NCI-H460 (cell line): Measurements from ENCODE around the gene TCF7L1. TPM values are rescaled to one million over a fixed set of nuclear protein-coding genes. Genes with fewer than 3 reads are reported as not detected.
A peak's percentile ranks its signal among the peaks of the same experiment; 100 is the strongest.
"Not testable (repeated sequence)": the region's sequence is repeated elsewhere in the genome, so short reads cannot be mapped to it uniquely, and the experiment has no call there.

Source experiments
- DNase-seq: peaks from one replicate; pipeline ENCODE4 v3.0.0-alpha.2; 2016; ENCODE audit warnings: low read depth; ENCODE audit errors: extremely low read depth
- total RNA-seq: library from RNA; depleted of rRNA; stranded (reverse); fragments of >200 nt; shearing (Covaris generic); gene quantifications from 2 replicates; pipeline ENCODE4 v1.2.3, GENCODE V29; 2014

TCF7L1 gene
- total RNA-seq, 1 experiment from 2014 or later: 0.12 TPM

- peak; percentile 21 for DNase-seq
Observed at GRCh38 chr2:85312404-85312803, 179.2 kb downstream of the TCF7L1 start.

- DNase-seq: no peak
Observed at GRCh38 chr2:85314884-85315242, 181.7 kb downstream of the TCF7L1 start.

DNA sequence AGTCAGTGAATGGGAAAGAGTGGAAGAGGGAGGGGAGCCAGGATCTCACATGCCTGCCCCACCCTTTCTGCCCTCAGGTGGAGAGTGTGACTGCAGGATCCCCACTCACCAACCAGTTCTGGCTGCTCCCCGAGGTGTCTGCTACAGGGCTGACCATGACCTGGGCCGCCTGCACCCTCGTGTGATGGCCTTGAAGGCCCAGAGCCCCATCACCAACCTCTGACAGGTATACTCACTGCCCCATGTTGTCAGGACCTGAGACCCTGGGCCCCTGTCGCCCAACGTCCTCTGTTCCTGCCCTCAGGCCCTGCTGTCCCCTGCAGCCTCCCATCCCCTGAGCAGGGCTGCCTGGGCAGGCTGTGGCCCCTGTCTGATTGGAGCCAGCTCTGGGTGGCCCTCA is 182.7 kb downstream of the TCF7L1 start:
- not testable (repeated sequence) for DNase-seq

DNA sequence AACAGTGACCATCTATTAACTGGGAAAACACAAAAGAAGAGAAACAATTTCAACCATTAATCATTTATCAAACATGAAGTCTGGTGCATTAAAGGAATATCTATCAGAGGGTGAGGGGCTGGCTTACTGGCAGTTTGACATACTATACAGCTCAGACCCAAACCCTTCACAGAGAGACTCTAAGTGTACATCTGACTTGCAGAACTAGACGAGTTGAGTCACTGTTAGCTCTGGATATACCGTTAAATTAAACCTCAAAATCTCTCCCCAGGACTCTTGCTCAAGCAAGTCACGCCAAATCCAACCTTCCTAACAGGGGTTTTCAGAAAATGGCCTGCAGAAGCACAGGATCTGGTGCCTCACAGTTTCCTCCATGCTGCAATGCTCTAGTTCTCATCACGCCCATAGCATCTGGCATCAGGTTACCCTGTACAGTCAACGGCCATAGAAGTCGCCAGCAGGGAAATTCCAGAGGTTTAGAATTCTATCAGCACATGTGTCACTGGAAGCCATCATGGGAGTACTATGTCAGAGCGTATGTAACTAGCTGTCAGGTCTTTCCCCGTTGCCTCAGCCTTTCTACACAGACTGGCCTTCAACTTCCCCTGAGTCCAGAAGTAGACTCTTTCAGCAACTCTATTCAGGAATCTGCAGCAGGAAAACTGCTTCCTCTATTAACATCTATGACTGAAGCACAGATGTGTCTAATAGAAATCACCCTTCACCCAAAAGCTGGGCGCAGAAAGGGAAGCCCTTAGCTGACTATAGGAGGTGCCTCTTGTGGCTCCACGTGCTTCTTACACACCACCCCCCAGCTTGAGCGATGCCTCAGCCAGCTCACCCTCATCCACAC is 185.3 kb downstream of the TCF7L1 start:
- no peak for DNase-seq

- DNase-seq: no peak
Observed at GRCh38 chr2:85319796-85320195, 186.6 kb downstream of the TCF7L1 start.

- no peak for DNase-seq
Observed at GRCh38 chr2:85323351-85323987, 190.3 kb downstream of the TCF7L1 start.

DNA sequence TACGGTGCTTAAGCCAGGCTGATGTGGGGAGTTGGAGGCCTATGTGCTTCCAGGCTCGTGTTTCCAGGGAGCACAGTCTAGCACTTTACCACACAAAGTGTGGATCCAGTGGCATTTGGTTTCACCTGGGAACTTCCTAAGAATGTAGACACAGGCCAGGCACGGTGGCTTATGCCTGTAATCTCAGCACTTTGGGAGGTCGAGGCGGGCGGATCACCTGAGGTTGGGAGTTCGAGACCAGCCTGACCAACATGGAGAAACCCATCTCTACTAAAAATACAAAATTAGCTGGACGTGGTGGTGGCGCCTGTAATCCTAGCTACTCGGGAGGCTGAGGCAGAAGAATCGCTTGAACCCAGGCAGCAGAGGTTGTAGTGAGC is 190.8 kb downstream of the TCF7L1 start:
- DNase-seq: not testable (repeated sequence)

GRCh38 chr2:85324639-85325465 is 191.7 kb downstream of the TCF7L1 start:
- DNase-seq: no peak

DNA sequence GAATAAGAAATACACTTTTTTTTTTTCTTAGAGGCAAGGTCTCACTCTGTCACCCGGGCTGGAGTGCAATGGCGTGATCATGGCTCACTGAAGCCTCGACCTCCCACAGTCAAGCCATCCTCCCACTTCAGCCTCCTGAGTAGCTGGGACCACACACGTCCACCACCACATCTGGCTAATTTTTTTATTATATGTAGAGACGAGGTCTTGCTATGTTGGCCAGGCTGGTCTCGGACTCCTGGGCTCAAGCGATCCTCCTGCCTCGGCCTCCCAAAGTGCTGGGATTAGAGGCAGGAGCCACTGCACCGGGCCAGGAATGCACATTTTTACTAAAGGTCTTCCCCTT is 192.2 kb downstream of the TCF7L1 start:
- no peak for DNase-seq

DNA sequence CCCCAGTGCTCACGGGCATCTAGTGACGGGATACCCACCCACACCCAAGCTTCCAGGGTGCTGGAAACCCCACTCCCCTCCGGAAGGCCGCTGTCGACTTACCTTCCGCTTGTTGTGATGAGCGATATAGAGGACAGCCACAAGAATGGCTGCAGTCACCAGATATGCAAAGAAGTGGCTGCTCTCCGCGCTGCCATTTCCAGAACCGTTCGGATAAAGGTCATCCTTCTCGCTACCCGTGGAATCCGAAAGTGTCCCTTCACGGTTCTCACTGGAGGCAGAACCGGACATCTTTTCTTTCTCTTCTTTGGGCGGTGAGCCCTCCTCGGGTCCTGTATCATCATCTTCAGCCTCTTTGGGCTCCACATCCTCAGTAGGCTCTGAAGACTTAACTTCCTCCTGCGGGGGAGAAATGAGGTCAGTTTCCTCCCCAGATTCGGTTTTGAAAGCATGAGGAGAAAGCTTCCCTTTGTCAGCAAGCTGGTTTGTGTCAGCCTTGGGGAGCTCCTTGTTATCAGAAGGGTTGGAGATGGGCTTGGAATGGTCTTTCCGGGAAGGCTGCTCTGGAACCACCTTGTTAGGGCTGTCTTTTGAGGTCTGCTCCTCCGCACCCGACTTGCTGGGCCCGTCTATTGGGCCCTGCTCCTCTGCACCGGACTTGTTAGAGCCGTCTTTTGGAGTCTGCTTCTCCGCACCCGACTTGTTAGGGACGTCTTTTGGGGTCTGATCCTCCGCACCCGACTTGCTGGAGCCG is 193.4 kb downstream of the TCF7L1 start:
- no peak for DNase-seq

- DNase-seq: no peak
Observed at GRCh38 chr2:85327160-85327821, 194.1 kb downstream of the TCF7L1 start.

DNA sequence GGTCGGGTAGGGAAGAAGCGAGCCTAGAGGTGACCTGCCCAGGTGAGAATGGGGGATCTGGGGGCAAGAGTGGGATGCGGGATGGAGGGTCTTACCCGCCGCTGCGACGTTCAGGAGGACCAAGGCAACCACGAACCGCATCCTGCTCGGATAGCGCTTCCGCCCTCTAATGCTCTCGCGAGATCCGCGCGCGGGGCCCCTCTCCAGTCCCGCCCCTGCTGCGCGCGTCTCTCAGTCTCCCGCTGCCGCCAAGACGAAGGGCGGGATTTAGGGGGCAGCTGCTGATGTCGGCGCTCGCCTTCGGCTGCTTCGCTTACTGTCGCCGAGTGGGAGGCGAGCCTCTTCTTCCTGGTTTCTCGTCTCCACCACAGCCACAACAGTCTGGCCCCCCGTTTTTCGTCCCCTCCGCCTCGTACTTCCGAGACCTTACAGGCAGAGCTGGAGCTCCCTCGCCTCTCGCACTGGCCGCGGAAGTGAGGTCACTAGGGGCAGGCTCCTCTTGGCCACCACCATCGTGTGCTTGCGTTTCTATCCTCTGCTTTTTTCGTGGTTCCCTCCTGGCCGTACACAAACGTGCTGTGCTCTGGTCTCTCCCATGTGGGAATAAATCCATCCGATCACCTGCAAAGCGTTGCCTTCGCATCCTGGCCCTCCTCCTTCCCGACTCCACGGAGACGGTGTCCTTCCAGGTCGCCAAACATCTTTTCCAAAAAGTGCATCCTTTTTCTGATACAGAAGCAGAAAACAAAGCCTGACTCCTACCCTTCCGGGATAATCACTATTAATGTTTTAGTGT is 194.8 kb downstream of the TCF7L1 start, which contains the start of gene TGOLN2:
Gene TGOLN2 (minus strand): TSS at position 168 of the 796 bp plus-strand sequence. CDS start 27 bp downstream, at position 141.
- DNase-seq: peak; percentile 88

DNA sequence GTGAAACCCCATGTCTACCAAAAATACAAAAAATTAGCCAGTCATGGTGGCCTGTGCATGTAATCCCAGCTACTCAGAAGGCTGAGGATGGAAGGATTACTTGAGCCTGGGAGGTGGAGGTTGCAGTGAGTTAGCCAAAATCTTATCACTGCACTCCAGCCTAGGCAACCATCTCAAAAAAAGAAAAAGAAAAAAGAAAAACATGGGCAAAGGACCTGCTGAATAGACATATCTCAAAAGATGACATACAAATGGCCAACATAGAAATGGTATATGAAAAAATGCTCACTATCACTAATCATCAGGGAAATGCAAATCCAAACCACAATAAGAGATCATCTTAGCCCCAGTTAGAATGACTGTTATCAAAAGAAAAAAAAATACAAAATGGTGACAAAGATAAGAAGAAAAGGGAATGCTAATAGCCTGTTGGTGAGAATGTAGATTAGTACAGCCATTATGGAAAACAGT is 196.0 kb downstream of the TCF7L1 start:
- no peak for DNase-seq

DNA sequence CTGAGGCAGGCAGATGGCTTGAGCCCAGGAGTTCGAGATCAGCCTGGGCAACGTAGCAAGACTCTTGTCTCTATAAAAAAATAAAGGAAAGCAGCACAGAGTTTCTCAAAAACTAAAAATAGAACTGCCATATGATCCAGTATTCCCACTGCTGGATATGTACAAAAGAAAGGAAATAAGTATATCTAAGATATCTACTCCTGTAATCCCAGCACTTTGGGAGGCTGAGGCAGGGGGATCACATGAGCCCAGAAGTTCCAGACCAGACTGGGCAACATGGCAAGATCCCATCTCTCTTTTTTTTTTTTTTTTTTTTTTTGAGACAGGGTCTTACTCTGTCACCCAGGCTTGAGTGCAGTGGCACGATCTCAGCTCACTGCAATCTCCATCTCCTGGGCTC is 196.5 kb downstream of the TCF7L1 start:
- DNase-seq: not testable (repeated sequence)

- DNase-seq: no peak
Observed at GRCh38 chr2:85330839-85331636, 197.8 kb downstream of the TCF7L1 start.

GRCh38 chr2:85333877-85334276 is 200.7 kb downstream of the TCF7L1 start:
- DNase-seq: not testable (repeated sequence)

DNA sequence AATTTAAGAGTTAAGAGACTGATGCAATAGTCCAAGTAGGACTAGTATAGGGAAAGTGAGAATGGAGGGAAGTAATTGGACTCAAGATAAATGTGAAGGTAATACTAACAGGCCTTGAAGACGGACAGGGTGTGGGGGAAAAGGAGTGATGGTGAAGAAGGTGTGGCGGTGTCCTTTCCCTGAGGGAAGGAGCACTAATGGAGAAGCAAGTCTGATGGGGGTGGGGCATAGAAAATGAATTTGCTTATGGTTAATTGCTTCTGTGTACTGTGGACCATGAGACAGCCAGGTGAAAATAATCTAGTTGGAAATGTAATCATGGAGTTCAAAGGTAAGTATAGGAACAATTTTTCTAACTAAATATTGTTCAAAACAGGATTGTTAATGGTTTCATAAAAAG is 201.7 kb downstream of the TCF7L1 start:
- no peak for DNase-seq
